MM.1S (cell line): ENCODE results near the gene CORO7.

ENCODE experiments used
- CTCF ChIP-seq: fragments of 300-600 bp; sonication (generic); IDR thresholded peaks from 2 replicates; pipeline ENCODE4 v1.5.1; 2016; ENCODE audit warnings: antibody characterized with exemption, low read length, mixed read lengths
- EZH2 ChIP-seq: fragments of 300-600 bp; sonication (generic); optimal IDR thresholded peaks from 2 replicates; pipeline ENCODE3; 2017; ENCODE audit warnings: low read depth, mild to moderate bottlenecking, antibody characterized with exemption, low read length, mixed read lengths
- EZH2phosphoT487 ChIP-seq: fragments of 300-600 bp; sonication (generic); IDR thresholded peaks from 2 replicates; pipeline ENCODE4 v1.6.1; 2018; ENCODE audit warnings: antibody characterized with exemption, low read length

- TF ChIP-seq CTCF (no peak), EZH2phosphoT487 (no peak), EZH2 (no peak)
Observed at GRCh38 chr16:4415538-4416199, 727 bp downstream of the CORO7 start.
